AG10803 (cell line): Measurements from ENCODE around the gene NARS2.
"Not testable (repeated sequence)": the region's sequence is repeated elsewhere in the genome, so short reads cannot be mapped to it uniquely, and the experiment has no call there.

Experiments
- DNase-seq: peaks from one replicate; pipeline ENCODE4 v3.0.0; 2010; ENCODE audit warnings: low read depth
- H3K4me3 ChIP-seq: 2 replicates; pipeline ENCODE4 v1.5.1; 2011; ENCODE audit warnings: mild to moderate bottlenecking, low read length, control low read depth
- CTCF ChIP-seq: conservative IDR thresholded peaks from 2 replicates; pipeline ENCODE4 v1.5.1; 2011; ENCODE audit warnings: mild to moderate bottlenecking, low read length, control low read depth, inconsistent platforms

Gene NARS2

GRCh38 chr11:78467931-78468330 lies 106.7 kb downstream of the NARS2 start:
- DNase-seq: no peak

GRCh38 chr11:78467370-78467769 lies 107.3 kb downstream of the NARS2 start:
- H3K4me3 ChIP-seq: no peak overlapping the region
- DNase-seq: no peak
- TF ChIP-seq CTCF: no peak

More at GRCh38 chr11:78467931-78468330, 106.7 kb downstream of the NARS2 start:
- H3K4me3 ChIP-seq: no peak overlapping the region
- no peak for TF ChIP-seq CTCF

- DNase-seq: no peak
- TF ChIP-seq CTCF: no peak
- no peak overlapping the region for H3K4me3 ChIP-seq
These were observed 109.3 kb downstream of the NARS2 start for GRCh38 chr11:78465169-78465942.

GRCh38 chr11:78464787-78465168 lies 109.9 kb downstream of the NARS2 start:
- DNase-seq, H3K4me3 ChIP-seq: not testable (repeated sequence)

- DNase-seq: peak; percentile 15
- no peak for TF ChIP-seq CTCF
- H3K4me3 ChIP-seq: no peak overlapping the region
These were observed 114.2 kb downstream of the NARS2 start for GRCh38 chr11:78460471-78460870.

- no peak overlapping the region for H3K4me3 ChIP-seq
- TF ChIP-seq CTCF: no peak
- no peak for DNase-seq
These were observed 114.9 kb downstream of the NARS2 start for GRCh38 chr11:78459738-78460137.

- TF ChIP-seq CTCF: no peak
- no peak overlapping the region for H3K4me3 ChIP-seq
- DNase-seq: no peak
These were observed 117.2 kb downstream of the NARS2 start for GRCh38 chr11:78457448-78457847.
